Stimulated activated CD4-positive, alpha-beta T cell treated with anti-CD3 and anti-CD28 coated beads, Interleukin-4, amount 100 ng/mL, for 24 hours (primary cell): Measurements from ENCODE around the gene DCUN1D3.
"Not testable (repeated sequence)": the region's sequence is repeated elsewhere in the genome, so short reads cannot be mapped to it uniquely, and the experiment has no call there.

ENCODE experiments used
- DNase-seq: peaks from one replicate; pipeline ENCODE4 v3.0.0-alpha.2; 2020

DCUN1D3 gene

DNA sequence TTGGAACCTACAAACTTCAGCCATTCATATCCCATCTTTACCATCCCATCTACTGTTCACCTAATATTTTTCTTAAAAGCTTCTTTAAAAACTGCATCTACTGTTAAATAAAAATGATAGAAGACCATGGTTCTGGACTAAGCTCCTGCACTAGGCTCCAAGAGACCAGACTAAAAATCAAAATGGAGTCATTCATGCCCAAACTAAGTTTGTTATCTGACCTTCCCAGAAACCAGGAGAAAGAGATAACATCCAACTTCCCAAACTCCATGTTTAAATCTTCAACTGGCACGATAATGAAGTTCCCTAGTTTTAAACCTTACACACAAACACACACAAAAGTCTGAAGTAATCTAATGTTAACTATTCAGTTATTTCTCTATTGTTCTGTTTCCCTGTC lies 13.8 kb downstream of the DCUN1D3 start:
- DNase-seq: no peak

- DNase-seq: peak; percentile 13
Measured at GRCh38 chr16:20884240-20884556, 16.0 kb downstream of the DCUN1D3 start.

GRCh38 chr16:20883554-20884239 lies 16.5 kb downstream of the DCUN1D3 start:
- no peak for DNase-seq

DNA sequence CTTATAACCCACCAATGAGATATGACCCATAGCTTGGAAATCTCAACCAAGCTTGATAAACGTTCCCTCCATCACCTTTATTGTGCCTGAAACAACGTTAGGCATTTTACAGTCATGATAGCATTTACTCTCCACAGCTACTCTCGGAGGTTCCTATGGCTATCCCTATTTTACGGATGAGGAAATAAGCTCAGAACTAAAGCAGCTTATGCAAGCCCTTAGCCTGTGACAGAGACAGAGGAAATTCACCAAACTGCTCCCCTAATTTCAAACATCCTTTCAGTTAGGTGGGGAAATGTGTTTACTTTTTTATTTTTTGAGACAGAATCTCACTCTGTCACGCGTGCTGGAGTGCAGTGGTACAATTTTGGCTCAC lies 18.7 kb downstream of the DCUN1D3 start:
- no peak for DNase-seq

DNA sequence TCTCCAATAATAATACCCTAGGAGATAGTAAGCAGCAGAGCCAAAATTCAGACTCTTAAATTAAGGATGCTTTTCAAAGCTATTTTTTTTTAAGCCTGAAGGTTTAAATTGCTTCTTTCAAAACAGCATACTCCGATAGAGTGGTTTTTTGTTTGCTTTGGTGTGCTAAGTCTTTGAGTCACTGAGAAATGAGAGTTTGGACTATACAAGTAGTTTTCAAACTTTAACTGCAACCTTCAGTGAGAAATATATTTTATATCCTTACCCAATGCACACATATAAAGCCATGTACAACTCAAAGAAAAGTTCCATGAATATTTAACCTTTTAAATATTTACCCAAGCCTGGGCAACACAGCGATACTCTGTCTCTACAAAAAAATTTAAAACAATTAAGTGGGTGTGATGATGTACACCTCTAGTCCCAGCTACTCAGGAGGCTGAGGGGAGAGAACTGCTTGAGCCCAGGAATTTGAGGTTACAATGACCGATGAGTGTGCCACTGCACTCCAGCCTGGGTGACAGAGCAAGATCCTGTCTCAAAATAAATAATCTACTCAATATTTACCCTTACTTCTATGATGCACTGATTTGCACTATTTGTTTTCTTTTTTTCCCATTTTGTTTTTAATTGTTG lies 19.2 kb downstream of the DCUN1D3 start:
- DNase-seq: no peak

- no peak for DNase-seq
Measured at GRCh38 chr16:20879175-20880040, 20.8 kb downstream of the DCUN1D3 start.

DNA sequence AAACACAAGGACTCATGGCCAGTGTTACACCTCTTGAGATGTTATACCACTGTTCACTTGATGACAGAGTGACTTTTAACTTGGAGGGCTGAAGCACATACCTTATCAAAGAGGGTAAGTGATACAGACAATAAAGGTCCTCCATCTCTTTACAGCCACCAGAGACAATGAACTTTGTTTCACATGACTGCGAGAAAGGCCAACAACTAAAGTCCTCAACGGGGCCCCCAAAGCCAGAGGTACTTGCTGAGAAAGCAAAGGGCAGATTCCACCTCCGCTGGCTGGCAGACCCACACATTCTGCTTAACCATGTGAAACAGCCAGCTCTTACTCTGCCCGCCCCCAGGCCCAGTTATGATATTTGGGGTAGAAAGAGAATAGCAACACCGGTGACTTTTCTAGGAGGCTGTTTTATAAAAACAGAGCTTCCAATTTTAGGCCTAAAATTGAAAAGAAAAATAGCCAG lies 21.4 kb downstream of the DCUN1D3 start:
- DNase-seq: no peak

DNA sequence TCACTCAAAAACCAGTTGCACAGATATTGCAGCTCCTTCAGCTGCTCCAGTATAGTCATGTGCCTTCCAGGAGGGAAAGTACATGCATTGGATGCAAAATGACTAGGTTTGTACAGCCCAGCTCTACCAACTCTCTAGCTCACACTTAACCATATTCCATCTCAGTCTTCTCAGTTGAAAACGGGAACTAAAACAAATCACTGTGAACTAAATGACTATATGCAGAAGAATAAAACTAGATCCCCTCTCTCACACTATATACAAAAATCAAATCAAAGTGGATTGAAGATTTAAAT lies 24.9 kb downstream of the DCUN1D3 start:
- no peak for DNase-seq

- DNase-seq: no peak
Measured at GRCh38 chr16:20874088-20874581, 26.0 kb downstream of the DCUN1D3 start.

- no peak for DNase-seq
Measured at GRCh38 chr16:20873331-20873730, 26.8 kb downstream of the DCUN1D3 start.

DNA sequence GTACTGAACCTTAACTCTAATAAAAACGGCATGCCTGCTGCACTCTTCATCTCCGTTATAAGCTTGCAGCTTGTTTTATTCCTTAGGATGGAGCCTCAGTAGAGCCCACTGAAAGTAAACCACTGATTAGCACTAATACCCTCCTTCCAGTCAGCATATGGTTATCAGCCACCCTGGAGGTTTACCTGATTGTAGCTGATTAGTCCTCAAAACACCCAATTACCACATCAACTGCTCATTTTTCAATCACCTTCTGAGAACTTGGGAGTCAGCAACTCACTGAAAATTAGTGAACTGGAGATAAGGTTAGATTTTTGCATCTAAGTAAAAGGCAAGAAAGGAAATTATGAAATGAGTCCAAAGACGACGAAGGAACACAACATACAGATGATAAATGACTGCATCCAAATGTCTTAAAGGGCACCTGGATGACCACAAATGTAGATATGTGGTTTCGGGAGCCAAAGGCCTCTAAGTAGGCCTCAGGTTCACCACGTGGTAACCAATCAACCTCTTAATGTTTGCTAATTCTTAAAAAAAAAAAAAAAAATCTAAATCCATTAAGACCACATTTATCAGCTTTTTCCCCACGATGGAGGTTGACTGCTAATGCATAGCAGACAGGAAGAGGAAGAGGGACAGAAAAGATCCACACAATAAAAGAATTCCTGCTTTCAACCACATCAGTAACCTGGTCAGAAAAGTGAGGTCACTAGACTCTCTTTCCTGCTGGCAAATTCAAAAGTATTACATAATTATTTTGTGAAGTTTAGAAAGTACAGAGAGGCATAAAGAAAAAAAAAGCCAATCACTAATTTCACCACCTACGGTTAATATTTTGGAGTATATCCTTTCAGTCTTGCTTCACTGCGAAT lies 28.0 kb downstream of the DCUN1D3 start:
- no peak for DNase-seq

DNA sequence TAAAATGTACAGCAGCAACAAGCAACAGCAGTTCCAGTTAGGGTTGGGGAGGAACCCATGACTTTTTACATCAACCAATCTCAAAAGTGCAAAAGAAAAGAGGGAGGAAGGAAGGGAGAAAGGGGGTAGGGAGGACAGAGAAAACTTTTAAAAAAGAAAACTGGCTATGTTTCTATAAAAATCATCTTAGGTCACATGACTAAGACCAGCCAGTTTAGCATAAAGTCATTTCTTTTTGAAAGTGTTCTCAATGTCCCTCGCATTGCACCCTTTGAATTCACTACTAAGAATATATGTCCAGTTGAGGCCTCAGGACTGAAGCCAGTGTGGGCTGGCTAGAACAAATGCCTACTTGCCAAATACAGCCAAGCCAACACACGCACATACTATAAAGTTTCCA lies 28.9 kb downstream of the DCUN1D3 start:
- DNase-seq: no peak

DNA sequence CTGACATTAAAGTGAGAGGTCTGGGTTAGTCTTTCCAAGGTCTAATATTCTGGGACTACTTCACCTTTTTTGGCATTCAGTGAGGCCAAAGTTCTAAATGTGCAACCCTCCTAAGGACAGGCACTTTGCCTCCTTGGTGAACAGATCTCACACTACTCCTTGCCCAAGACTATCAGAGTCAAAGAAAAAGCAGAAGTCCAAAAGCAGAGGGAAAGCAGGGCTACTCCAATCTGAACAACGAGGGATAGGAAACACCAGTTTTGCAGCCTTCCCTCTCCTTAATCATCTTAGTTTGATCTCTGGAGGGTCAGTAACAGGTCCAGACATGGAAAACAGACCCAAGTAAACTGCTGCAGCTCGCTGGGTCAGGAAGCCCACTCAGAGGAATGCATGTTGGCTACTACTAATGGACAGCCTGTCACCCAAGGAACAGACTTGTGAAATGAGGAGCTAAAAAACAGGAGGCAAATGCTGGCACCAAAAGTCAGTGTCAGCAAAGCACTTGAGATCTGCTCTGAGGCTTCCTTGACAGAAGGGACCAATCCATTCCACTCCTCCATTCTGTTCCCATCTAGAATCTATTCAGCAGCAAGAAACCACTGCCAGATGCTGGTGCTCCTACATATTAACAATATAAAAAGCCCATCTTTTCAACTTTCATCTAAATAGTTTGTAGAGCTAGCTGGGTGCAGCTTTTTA lies 29.9 kb downstream of the DCUN1D3 start:
- no peak for DNase-seq

GRCh38 chr16:20868890-20869289 lies 31.3 kb downstream of the DCUN1D3 start:
- DNase-seq: no peak

DNA sequence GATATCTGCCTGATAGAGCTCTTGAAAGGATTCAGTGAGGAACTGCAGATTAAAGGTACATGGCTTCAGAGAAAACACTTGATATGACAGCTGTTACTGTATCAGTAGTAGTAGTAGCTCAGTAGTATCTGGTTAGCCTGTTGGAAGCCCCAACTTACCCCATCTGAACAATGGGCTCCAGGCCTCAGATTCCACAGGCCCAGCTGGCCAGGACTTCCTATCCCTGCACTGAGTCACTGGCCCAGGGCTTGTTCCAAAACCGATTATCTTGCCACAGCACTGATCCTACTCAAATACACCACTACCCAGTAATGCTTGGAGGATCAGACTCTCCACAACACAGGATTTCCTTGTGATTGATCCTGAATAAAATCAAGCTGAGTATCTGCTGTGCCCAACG lies 32.6 kb downstream of the DCUN1D3 start:
- DNase-seq: no peak

DNA sequence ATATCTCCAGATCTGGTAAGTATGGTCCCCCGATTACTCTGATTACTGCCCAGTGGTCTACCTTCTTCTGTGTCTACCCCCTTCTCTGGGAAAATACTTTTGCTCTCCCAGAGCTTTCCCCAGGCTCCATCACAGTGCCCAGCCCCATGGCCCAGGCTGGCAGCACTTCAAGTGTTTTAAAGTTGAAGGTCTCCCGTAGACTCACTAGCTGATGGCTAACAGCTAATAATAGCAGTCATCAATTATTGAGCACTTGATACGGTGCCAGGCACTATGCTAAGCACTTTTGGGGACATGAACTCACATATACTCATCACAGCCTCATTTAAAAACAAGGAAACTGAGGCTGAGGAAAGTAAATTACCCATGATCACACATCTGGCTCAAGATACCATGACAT lies 33.4 kb downstream of the DCUN1D3 start:
- no peak for DNase-seq

- DNase-seq: no peak
Measured at GRCh38 chr16:20866145-20866772, 33.9 kb downstream of the DCUN1D3 start.

DNA sequence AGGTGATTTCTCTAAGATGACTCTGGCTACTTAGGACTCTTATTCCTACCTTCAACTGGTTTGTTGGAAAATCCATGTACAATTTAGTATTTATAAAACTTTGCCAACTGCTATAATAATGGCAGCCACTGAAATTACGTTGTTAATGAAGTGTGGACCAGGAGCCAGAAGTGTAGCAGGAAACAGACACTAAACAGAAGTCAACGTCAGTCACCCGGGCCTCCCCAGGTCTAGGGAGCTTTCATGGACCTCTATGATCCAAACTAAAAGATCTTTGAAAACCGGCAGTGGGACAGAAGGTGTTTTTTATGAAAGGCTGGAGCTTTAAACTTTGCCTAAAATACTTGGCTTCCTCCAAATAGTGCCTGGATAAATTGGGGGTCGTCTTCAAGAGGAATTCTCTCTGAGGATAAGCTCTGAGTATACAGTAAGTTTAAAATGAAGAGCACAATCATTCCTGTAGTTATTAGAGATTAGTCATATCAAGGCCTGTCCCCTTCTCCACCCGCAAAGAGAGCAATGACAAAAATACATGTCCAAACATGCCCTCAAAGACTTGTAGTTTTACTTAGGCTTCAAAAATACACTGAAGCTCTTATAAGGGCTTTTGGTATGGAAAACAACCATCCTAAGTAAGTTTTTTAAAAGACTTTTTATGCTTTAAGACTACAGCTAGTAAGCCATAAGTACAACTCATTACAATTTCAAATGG lies 34.6 kb downstream of the DCUN1D3 start:
- no peak for DNase-seq

DNA sequence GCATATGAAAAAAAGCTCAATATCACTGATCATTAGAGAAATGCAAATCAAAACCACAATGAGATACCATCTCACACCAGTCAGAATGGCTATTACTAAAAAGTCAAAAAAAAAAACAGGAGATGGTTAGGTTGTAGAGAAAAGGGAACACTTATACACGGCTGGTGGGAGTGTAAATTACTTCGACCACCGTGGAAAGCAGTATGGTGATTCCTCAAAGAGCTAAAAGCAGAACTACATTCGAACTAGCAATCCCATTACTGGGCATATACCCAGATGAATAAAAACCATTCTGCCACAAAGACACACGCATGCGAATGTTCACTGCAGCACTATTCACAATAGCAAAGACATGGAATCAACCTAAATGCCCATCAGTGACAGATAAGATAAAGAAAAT lies 35.8 kb downstream of the DCUN1D3 start:
- DNase-seq: not testable (repeated sequence)

GRCh38 chr16:20862162-20862960 lies 37.8 kb downstream of the DCUN1D3 start:
- no peak for DNase-seq
